Fibroblast of peridontal ligament (primary cell): Measurements from ENCODE around the gene SLC5A8.
"Not testable (repeated sequence)": the region's sequence is repeated elsewhere in the genome, so short reads cannot be mapped to it uniquely, and the experiment has no call there.

Experiments
- DNase-seq: peaks from one replicate; pipeline ENCODE4 v3.0.0-alpha.2; 2010; ENCODE audit errors: extremely low read depth

The SLC5A8 gene

DNA sequence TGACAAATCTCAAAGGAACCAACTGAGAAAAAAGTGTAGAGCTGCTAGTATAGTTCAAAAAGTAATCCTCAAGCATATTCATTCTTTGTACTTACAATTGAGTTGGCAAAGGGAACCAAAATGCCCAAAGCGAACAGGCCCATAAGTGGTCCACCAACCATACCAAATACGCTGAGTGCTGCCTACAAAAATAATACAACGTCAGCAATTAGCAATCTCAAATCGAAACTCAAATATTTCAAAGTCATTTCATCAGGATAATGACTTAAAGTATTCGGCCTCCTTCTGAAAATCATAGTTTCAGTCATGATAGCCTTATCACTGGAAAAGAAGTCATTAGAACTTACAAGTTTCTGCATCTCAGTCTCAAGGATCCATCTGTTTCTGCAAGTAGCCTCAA, 42.0 kb downstream of the SLC5A8 start:
- DNase-seq: no peak

DNA sequence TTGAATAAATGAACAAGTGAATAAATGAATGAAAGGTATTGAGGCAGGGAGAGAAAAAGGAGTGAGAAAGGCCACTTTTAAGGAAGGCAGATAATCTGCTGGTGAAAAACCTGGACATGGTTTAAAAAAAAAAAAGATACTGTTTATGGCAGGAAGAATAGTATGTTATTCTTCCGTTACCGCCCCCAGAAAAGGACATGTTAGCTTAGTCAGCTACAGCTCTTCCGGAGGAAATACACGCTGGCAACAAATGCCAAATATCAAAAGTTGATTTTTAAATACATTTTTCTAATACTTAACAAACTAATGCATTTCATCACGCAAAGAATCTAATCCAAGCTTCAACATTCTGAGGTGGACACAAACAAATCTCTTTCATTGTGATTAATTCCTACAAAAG, 43.2 kb downstream of the SLC5A8 start:
- no peak for DNase-seq

- DNase-seq: no peak
Measured at GRCh38 chr12:101165319-101165718, 44.7 kb downstream of the SLC5A8 start.

GRCh38 chr12:101145777-101146431, 64.1 kb downstream of the SLC5A8 start:
- not testable (repeated sequence) for DNase-seq

DNA sequence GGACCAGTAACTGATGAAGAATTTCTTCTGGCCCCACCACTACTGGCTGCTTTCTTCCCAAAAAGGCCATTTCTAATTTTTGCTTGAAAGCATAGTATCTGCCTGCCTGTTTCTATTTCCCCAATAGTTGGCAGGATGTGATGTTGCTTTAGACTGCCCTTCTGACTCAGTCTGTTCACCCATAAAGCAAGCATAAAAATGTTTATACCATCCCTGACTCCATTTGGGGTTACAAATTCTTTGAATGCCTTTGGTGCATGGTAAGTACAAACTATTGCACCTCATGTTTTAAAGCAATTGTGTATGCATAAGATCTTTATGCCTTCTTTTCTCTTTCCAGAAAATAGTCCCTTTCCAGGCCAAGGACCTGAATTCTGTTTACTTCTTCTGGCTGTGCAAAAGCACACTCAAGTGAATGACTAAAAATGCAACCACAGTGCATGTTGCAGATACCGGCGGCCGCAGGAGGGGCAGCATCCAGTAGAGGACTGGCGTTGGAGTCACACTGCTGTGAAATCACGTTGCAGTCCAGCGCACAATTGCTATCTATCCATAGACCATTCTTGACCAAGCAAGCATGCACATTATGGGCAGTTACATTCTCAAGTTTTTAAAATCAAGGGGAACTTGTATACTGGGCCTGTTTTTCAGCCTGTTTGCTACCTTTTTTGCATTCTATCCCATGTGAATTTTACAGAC, 82.4 kb downstream of the SLC5A8 start:
- peak; percentile 10 for DNase-seq

- DNase-seq: no peak
Measured at GRCh38 chr12:101117842-101118241, 92.2 kb downstream of the SLC5A8 start.

DNA sequence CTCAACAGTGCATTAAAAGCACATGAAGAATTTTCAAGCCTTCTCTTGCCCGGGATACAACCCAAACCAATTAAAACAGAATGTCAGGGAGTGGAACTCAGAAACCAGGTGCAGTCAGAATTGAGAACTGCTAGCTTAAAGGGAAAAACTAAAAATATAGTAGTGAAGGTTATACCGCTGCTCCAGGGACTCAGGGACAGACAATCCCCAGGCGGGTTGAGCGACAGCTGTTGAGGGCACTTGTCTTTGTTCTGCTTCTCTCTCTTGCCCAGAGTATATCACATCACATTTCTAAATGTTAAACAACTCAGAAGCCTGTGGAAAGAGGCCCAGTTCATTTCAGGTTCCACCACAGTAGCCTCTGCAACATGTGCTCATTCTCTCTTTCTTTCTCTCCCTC, 93.1 kb downstream of the SLC5A8 start:
- DNase-seq: no peak

- DNase-seq: no peak
Measured at GRCh38 chr12:101115326-101115725, 94.7 kb downstream of the SLC5A8 start.

DNA sequence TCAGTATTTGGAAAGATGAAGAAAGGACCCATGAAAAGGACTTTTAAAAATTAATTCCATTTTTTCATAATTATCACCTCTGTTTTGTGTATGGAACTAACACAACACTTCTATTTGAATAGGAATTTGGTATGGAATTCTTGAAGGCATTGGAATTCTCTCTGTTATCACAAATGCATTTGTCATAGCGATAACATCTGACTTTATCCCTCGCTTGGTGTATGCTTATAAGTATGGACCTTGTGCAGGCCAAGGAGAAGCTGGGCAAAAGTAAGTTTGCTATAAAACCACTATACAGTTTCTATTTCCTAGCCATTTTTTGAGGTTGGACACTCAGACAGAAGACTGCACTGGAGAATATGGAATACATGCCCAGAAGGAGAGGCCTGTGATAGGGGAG, 98.6 kb downstream of the SLC5A8 start:
- DNase-seq: no peak

DNA sequence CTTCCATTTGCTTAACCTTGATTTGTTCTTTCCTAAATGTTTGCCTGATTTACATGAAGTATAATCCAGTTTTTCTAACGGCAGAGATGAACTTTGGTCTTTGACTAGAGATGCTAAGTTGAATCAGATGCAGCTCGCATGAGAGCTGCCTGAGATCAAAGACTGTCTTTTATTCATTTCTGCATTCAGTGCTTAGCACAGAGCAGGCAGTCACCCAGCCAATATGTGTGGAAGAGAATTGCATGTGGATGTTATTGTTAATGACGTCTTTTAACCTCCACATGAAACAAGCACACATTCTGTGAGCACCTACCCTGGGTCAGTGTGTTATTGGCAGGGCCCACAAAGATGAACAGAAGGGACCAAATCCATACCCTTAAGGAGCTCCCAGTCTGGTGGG, 99.2 kb downstream of the SLC5A8 start:
- no peak for DNase-seq

DNA sequence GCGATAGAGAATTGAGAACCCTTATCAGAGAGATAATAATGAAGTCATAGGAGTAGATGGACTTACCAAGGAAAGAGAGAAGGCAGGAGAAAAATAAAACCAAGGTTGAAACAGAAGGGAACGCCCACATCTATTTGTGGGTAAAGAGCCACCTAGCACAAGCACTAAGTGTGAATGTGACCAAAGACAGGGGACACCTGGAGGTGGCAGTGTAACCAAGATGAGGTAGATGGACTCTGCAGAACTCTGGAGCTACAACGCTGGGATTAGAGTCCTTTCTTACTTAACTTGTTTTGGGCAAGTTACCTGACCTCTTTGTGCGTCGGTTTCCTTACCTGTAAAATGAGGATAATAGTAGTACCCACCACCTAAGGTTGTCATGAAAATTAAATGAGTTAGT, 101.9 kb downstream of the SLC5A8 start:
- no peak for DNase-seq

DNA sequence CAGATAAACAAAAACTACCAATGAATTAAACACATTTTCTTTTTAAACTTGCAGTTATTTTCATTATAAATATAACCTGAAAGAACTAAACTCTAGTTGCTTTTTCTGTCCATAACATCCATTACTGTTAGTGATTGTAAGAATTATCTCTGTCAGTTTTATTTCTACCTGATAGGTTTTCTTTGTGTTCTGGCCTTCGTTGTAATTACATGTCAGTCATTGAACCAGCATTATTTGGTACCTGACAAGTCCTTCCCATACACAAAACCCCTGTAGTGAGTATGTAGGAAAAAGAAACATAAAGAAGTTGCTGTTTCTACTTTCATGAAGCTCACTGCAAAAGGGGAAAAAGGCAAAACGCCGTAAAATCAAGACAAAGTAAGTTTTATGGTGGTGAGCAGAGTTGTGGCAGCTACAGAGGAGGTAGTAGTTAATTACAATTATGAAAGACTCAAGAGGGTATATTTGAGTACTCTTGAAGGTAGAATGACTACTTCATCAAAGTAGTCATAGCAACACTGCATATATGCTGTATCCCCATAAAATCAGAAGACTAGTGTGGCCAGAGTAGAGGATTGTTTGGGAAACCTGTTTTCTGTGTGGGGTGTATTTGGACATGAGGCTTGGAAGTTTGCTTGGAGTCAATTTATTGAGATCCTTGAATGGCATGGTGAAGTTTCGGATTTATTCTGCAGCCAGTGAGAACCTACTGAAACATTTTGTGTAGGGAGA, 102.8 kb downstream of the SLC5A8 start:
- no peak for DNase-seq
